H9 (cell line): ENCODE data around the gene RIPOR1. TPM values are rescaled to one million over a fixed set of nuclear protein-coding genes. Genes with fewer than 3 reads are reported as not detected.

Experiments used
- DNase-seq: peaks from one replicate; pipeline ENCODE4 v3.0.0-alpha.2; 2017
- H2AFZ ChIP-seq: one replicate; pipeline ENCODE4 v1.6.1; 2013; ENCODE audit warnings: mild to moderate bottlenecking, low read length, control low read depth, moderate library complexity
- H2AK5ac ChIP-seq: 2 replicates; pipeline ENCODE4 v1.6.1; 2013; ENCODE audit warnings: low read length, control low read depth, mixed read lengths; ENCODE audit not compliant: insufficient read length
- H2BK120ac ChIP-seq: one replicate; pipeline ENCODE4 v1.6.1; 2013; ENCODE audit warnings: low read depth, mild to moderate bottlenecking, low read length, control low read depth, inconsistent platforms; ENCODE audit not compliant: poor library complexity, severe bottlenecking
- H2BK12ac ChIP-seq: 2 replicates; pipeline ENCODE4 v1.6.1; 2013; ENCODE audit warnings: low read length, control low read depth, mixed read lengths, low read depth; ENCODE audit not compliant: insufficient read length
- H2BK15ac ChIP-seq: 2 replicates; pipeline ENCODE4 v1.6.1; 2013; ENCODE audit warnings: low read depth, low read length, control low read depth
- H2BK20ac ChIP-seq: one replicate; pipeline ENCODE4 v1.6.1; 2013; ENCODE audit warnings: low read depth, mild to moderate bottlenecking, low read length, control low read depth, inconsistent platforms; ENCODE audit not compliant: poor library complexity, severe bottlenecking
- H2BK5ac ChIP-seq: 2 replicates; pipeline ENCODE4 v1.6.1; 2013; ENCODE audit warnings: low read length, control low read depth, mixed read lengths; ENCODE audit not compliant: insufficient read length
- H3K14ac ChIP-seq: 2 replicates; pipeline ENCODE4 v1.6.1; 2013; ENCODE audit warnings: low read length, control low read depth; ENCODE audit not compliant: insufficient read depth
- H3K18ac ChIP-seq: 2 replicates; pipeline ENCODE4 v1.6.1; 2013; ENCODE audit warnings: low read depth, mild to moderate bottlenecking, mixed read lengths, low read length, control low read depth; ENCODE audit not compliant: insufficient read length
- H3K23ac ChIP-seq: 2 replicates; pipeline ENCODE4 v1.6.1; 2013; ENCODE audit warnings: low read length, control low read depth, mixed read lengths, low read depth; ENCODE audit not compliant: insufficient read length
- H3K23me2 ChIP-seq: 2 replicates; pipeline ENCODE4 v1.6.1; 2013; ENCODE audit warnings: low read depth, mild to moderate bottlenecking, mixed read lengths, low read length, control low read depth; ENCODE audit not compliant: insufficient read length, poor library complexity, severe bottlenecking
- H3K27ac ChIP-seq: 2 replicates; pipeline ENCODE4 v1.5.1; 2013; ENCODE audit warnings: low read length, control low read depth, mixed read lengths, low read depth; ENCODE audit not compliant: insufficient read length
- H3K27me3 ChIP-seq: 2 replicates; pipeline ENCODE4 v1.6.1; 2013; ENCODE audit warnings: low read length, control low read depth, inconsistent platforms; ENCODE audit not compliant: insufficient read depth
- H3K4ac ChIP-seq: 2 replicates; pipeline ENCODE4 v1.6.1; 2013; ENCODE audit warnings: low read depth, mild to moderate bottlenecking, control low read depth, inconsistent platforms, low read length, moderate library complexity
- H3K4me1 ChIP-seq: 2 replicates; pipeline ENCODE4 v1.6.1; 2013; ENCODE audit warnings: low read length, control low read depth, inconsistent platforms; ENCODE audit not compliant: insufficient read depth
- H3K4me2 ChIP-seq: 2 replicates; pipeline ENCODE4 v1.6.1; 2013; ENCODE audit warnings: low read length, control low read depth, mixed read lengths; ENCODE audit not compliant: insufficient read length, insufficient read depth
- H3K56ac ChIP-seq: 2 replicates; pipeline ENCODE4 v1.6.1; 2013; ENCODE audit warnings: low read depth, mild to moderate bottlenecking, mixed read lengths, low read length, control low read depth; ENCODE audit not compliant: insufficient read length
- H3K79me1 ChIP-seq: 2 replicates; pipeline ENCODE4 v1.6.1; 2013; ENCODE audit warnings: low read depth, mild to moderate bottlenecking, moderate library complexity, low read length, control low read depth, inconsistent platforms; ENCODE audit not compliant: insufficient read depth, poor library complexity, severe bottlenecking
- H3K79me2 ChIP-seq: 2 replicates; pipeline ENCODE4 v1.6.1; 2013; ENCODE audit warnings: low read length, control low read depth, inconsistent platforms; ENCODE audit not compliant: insufficient read depth
- H3K9ac ChIP-seq: 2 replicates; pipeline ENCODE4 v1.6.1; 2013; ENCODE audit warnings: low read length, control low read depth, mixed read lengths; ENCODE audit not compliant: insufficient read length; ENCODE audit errors: extremely low read depth
- H3K9me3 ChIP-seq: one replicate; pipeline ENCODE4 v1.6.1; 2013; ENCODE audit warnings: low read depth, low read length, inconsistent platforms; ENCODE audit not compliant: control insufficient read depth
- H3T11ph ChIP-seq: one replicate; pipeline ENCODE4 v1.6.1; 2013; ENCODE audit warnings: mild to moderate bottlenecking, low read length, control low read depth, inconsistent platforms
- H4K20me1 ChIP-seq: one replicate; pipeline ENCODE4 v1.6.1; 2013; ENCODE audit not compliant: control insufficient read depth, insufficient read length, insufficient read depth
- H4K5ac ChIP-seq: 2 replicates; pipeline ENCODE4 v1.6.1; 2013; ENCODE audit warnings: low read depth, mild to moderate bottlenecking, mixed read lengths, low read length, control low read depth; ENCODE audit not compliant: insufficient read length
- H4K8ac ChIP-seq: replicated peaks from 2 replicates; pipeline ENCODE4 v1.6.1; 2013; ENCODE audit warnings: low read length, control low read depth, mixed read lengths, low read depth; ENCODE audit not compliant: insufficient read length
- H4K91ac ChIP-seq: 2 replicates; pipeline ENCODE4 v1.6.1; 2013; ENCODE audit warnings: low read depth, mild to moderate bottlenecking, moderate library complexity, mixed read lengths, low read length, control low read depth; ENCODE audit not compliant: insufficient read length
- H3K27ac Mint-ChIP-seq, 3 experiments: 2 replicates in 2 of 3; 3 replicates in 1 of 3; pipeline ENCODE4 v1.8.0; 2020 to 2021; ENCODE audit warnings: mixed read lengths in 3 of 3, mild to moderate bottlenecking in 1 of 3, moderate library complexity in 1 of 3
- H3K27me3 Mint-ChIP-seq: 2 replicates; pipeline ENCODE4 v1.8.0; 2021; ENCODE audit warnings: low read depth, mild to moderate bottlenecking, moderate library complexity, mixed read lengths
- H3K36me3 Mint-ChIP-seq, 3 experiments: 2 replicates in 2 of 3; 3 replicates in 1 of 3; pipeline ENCODE4 v1.8.0; 2020 to 2021; ENCODE audit warnings: low read depth in 3 of 3, mixed read lengths in 3 of 3; ENCODE audit not compliant: insufficient read depth in 1 of 3
- H3K4me1 Mint-ChIP-seq, 2 experiments: 2 replicates each; pipeline ENCODE4 v1.8.0; 2020; ENCODE audit warnings: mixed read lengths in 2 of 2
- H3K4me3 Mint-ChIP-seq, 2 experiments: 2 replicates in 1 of 2; 3 replicates in 1 of 2; pipeline ENCODE4 v1.8.0; 2020 to 2021; ENCODE audit warnings: mild to moderate bottlenecking in 2 of 2, mixed read lengths in 2 of 2, moderate library complexity in 1 of 2
- H3K9me3 Mint-ChIP-seq, 2 experiments: 2 replicates in 1 of 2; 3 replicates in 1 of 2; pipeline ENCODE4 v1.8.0; 2020; ENCODE audit warnings: mild to moderate bottlenecking in 2 of 2, mixed read lengths in 2 of 2, moderate library complexity in 1 of 2
- CTCF ChIP-seq: fragments of 200-600 bp; sonication (generic); conservative IDR thresholded peaks from 3 replicates; pipeline ENCODE4 v1.8.0; 2021; ENCODE audit warnings: antibody characterized with exemption, mild to moderate bottlenecking
- WGBS: extraction: QIAGEN DNeasy Blood & Tissue Kit; methylation state at CpG from one replicate; pipeline ENCODE4 v1.1.7; 2013; ENCODE audit warnings: missing lambda C conversion rate, low lambda C conversion rate, mixed read lengths; ENCODE audit not compliant: insufficient read length; ENCODE audit errors: extremely low coverage; 5-methylcytosine and 5-hydroxymethylcytosine counted together
- total RNA-seq: library from RNA; stranded (reverse); gene quantifications from 2 replicates; pipeline ENCODE4 v1.2.1, GENCODE V29; 2021

RIPOR1 gene
- total RNA-seq, 1 experiment from 2014 or later: 14.3 TPM

GRCh38 chr16:67518676-67519075 lies 10.0 kb upstream of the RIPOR1 start:
- Histone ChIP-seq H2BK5ac (no peak overlapping the region), H3K14ac (no peak overlapping the region), H4K8ac (no peak overlapping the region), H3K56ac (no peak overlapping the region), H3K18ac (no peak overlapping the region), H3K27me3 (no peaks in the 10 kb centered on the region; the same call in 1 of the 2 replicates), H3K23me2 (no peaks in the 10 kb centered on the region), H3K79me1 (no peaks in the 10 kb centered on the region), H3K79me2 (no peaks in the 10 kb centered on the region), H2BK120ac (no peak overlapping the region), H3K9ac (no peak overlapping the region), H3K27ac (no peak overlapping the region), H3K4ac (no peak overlapping the region), H3K23ac (no peak overlapping the region), H3K4me1 (no peaks in the 10 kb centered on the region), H3K4me2 (no peak overlapping the region), H2BK15ac (no peak overlapping the region), H3K9me3 (no peaks in the 10 kb centered on the region), H4K91ac (no peak overlapping the region), H3T11ph (no peak overlapping the region), H2AFZ (no peak overlapping the region), H2BK20ac (no peak overlapping the region), H4K20me1 (no peaks in the 10 kb centered on the region), H2BK12ac (no peak overlapping the region), H2AK5ac (no peak overlapping the region), H4K5ac (no peak overlapping the region)
- Mint-ChIP-seq H3K27ac (no peak overlapping the region), H3K4me1 (peaks cover 2 to 5% of the 10 kb centered on the region in 2 experiments; a peak in 2 of 4 replicates), H3K4me3 (no peak overlapping the region; a peak in 1 of 5 replicates), H3K27me3 (peaks cover 75% of the 10 kb centered on the region), H3K9me3 (peaks cover 3 to 4% of the 10 kb centered on the region in 2 experiments; a peak in 3 of 5 replicates), H3K36me3 (no peaks in the 10 kb centered on the region)
- WGBS: no CpG with 5 or more reads among the region's 8 CpGs
- DNase-seq: no peak
- no peak for TF ChIP-seq CTCF
